BLaER1 treated with 17β-estradiol and CSF1 and Interleukin-3, amounts not matched to agents 10 nM and 100 nM (cell line): ENCODE data around the gene TP53TG3.
"Not testable (repeated sequence)": the region's sequence is repeated elsewhere in the genome, so short reads cannot be mapped to it uniquely, and the experiment has no call there.

Source experiments
- H3K27ac ChIP-seq, 11 experiments: shearing (Covaris generic); formaldehyde crosslinking; 2 replicates each; pipeline ENCODE4 v1.8.1; 2022
- H3K27me3 ChIP-seq, 11 experiments: shearing (Covaris generic); formaldehyde crosslinking; 2 replicates each; pipeline ENCODE4 v1.8.1; 2022
- H3K36me3 ChIP-seq, 11 experiments: shearing (Covaris generic); formaldehyde crosslinking; 2 replicates each; pipeline ENCODE4 v1.8.1; 2022
- H3K4me1 ChIP-seq, 10 experiments: shearing (Covaris generic); formaldehyde crosslinking; 2 replicates each; pipeline ENCODE4 v1.8.1; 2022
- H3K4me2 ChIP-seq, 11 experiments: shearing (Covaris generic); formaldehyde crosslinking; 2 replicates each; pipeline ENCODE4 v1.8.1; 2022
- H3K4me3 ChIP-seq, 10 experiments: shearing (Covaris generic); formaldehyde crosslinking; 2 replicates each; pipeline ENCODE4 v1.8.1; 2022
- H3K9ac ChIP-seq, 11 experiments: shearing (Covaris generic); formaldehyde crosslinking; 2 replicates each; pipeline ENCODE4 v1.8.1; 2022
- H3K9me3 ChIP-seq, 11 experiments: shearing (Covaris generic); formaldehyde crosslinking; replicated peaks in 1 of 11; 2 replicates each; pipeline ENCODE4 v1.8.1; 2022
- H4K20me1 ChIP-seq, 11 experiments: shearing (Covaris generic); formaldehyde crosslinking; 2 replicates each; pipeline ENCODE4 v1.8.1; 2022

Gene TP53TG3, protein sequence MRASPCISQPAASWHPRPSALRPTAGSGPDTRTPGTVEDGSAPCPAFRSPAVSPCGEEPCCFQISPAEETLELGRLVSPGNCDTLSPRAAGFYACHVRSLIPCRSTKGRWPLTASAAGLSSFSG

GRCh38 chr16:32676065-32676464, at the start of gene TP53TG3:
Gene TP53TG3 (minus strand): TSS chr16:32676165. CDS start chr16:32676097, 68 bp downstream.
- not testable (repeated sequence) for H3K4me1 ChIP-seq, H3K27me3 ChIP-seq, H3K9ac ChIP-seq, H3K9me3 ChIP-seq, H3K4me2 ChIP-seq, H4K20me1 ChIP-seq, H3K4me3 ChIP-seq, H3K36me3 ChIP-seq, H3K27ac ChIP-seq

DNA sequence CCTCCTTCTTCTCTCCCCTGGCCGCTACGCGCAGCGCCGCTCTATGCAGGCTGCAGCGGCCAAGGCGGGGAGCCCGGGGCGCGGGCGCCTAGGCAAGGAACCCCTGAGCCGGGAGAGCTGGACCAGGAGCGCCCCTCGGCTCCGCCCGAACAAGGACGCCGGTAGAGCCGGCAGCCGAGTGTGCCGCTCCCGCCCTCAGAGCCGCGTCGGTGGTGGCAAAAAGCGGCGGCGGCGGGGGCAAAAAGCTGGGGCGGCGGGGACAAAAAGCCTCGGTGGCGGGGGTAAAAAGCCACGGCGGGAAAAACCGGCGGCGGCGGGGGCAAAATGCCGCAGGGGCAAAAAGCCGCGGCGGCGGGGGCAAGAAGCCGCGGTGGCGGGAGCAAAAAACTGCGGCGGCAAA, 25.1 kb downstream of the TP53TG3 start:
- H3K27me3 ChIP-seq, H3K9me3 ChIP-seq, H3K4me1 ChIP-seq, H3K27ac ChIP-seq, H3K9ac ChIP-seq, H3K4me2 ChIP-seq, H3K36me3 ChIP-seq, H3K4me3 ChIP-seq, H4K20me1 ChIP-seq: not testable (repeated sequence)

- not testable (repeated sequence) for H3K27ac ChIP-seq, H3K4me3 ChIP-seq, H3K4me1 ChIP-seq, H4K20me1 ChIP-seq, H3K4me2 ChIP-seq, H3K9me3 ChIP-seq, H3K36me3 ChIP-seq, H3K27me3 ChIP-seq, H3K9ac ChIP-seq
Observed at GRCh38 chr16:32647562-32647961, 28.4 kb downstream of the TP53TG3 start.

DNA sequence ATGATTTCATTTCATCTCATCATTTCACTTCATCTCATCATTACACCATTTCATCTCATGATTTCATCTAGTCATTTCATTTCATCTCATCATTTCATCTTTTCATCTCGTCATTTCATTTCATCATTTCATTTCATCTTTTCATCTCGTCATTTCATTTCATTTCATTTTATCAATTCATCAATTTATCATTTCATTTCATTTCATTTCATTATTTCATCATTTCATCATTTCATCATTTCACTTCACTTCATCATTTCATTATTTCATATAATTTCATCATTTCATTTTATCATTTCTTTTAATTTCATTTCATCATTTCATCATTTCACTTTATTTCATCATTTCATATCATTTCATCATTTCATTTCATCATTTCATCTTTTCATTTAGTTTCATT, 29.2 kb downstream of the TP53TG3 start:
- not testable (repeated sequence) for H3K4me2 ChIP-seq, H3K27me3 ChIP-seq, H3K4me3 ChIP-seq, H3K9me3 ChIP-seq, H3K4me1 ChIP-seq, H3K36me3 ChIP-seq, H4K20me1 ChIP-seq, H3K9ac ChIP-seq, H3K27ac ChIP-seq

DNA sequence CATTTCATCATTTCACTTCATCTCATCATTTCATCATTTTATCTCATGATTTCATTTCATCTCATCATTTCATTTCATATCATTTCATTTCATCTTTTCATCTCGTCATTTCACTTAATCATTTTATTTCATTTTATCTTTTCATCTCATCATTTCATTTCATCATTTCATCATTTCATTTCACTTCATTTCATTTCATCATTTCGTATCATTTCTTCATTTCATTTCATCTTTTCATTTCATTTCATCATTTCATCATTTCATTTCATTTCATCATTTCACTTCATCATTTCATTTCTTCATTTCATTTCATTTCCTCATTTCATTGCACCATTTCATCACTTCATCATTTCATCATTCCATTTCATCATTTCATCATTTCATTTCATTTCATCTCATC, 29.8 kb downstream of the TP53TG3 start:
- H3K27ac ChIP-seq, H4K20me1 ChIP-seq, H3K4me2 ChIP-seq, H3K27me3 ChIP-seq, H3K9ac ChIP-seq, H3K4me1 ChIP-seq, H3K4me3 ChIP-seq, H3K36me3 ChIP-seq, H3K9me3 ChIP-seq: not testable (repeated sequence)

- H3K27ac ChIP-seq, H3K4me3 ChIP-seq, H3K27me3 ChIP-seq, H3K9ac ChIP-seq, H3K4me1 ChIP-seq, H3K4me2 ChIP-seq, H3K36me3 ChIP-seq, H3K9me3 ChIP-seq, H4K20me1 ChIP-seq: not testable (repeated sequence)
Observed at GRCh38 chr16:32645278-32645908, 30.6 kb downstream of the TP53TG3 start.

GRCh38 chr16:32644715-32645114, 31.2 kb downstream of the TP53TG3 start:
- H3K4me1 ChIP-seq, H3K36me3 ChIP-seq, H3K4me3 ChIP-seq, H3K27ac ChIP-seq, H4K20me1 ChIP-seq, H3K9me3 ChIP-seq, H3K27me3 ChIP-seq, H3K4me2 ChIP-seq, H3K9ac ChIP-seq: not testable (repeated sequence)

DNA sequence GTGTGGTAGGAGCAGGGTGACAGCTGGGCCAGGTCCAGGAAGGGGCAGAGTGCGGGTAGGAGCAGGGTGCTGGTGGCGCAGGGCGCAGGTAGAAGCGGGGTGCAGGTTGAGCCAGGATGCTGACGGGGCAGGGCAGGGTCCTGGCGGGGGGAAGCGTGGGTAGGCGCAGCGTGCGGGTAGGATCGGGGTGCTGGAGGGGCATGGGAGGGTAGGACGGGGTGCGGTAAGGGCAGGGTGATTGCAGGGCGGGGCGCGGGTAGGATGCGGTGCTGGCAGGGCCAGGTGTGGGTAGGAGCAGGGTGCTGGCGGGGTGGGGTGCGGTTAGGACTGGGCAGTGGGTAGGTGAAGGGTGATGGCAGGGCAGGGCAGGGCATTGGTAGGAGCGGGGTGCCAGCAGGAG, 38.4 kb downstream of the TP53TG3 start:
- not testable (repeated sequence) for H4K20me1 ChIP-seq, H3K27me3 ChIP-seq, H3K4me3 ChIP-seq, H3K9ac ChIP-seq, H3K9me3 ChIP-seq, H3K4me2 ChIP-seq, H3K27ac ChIP-seq, H3K36me3 ChIP-seq, H3K4me1 ChIP-seq

DNA sequence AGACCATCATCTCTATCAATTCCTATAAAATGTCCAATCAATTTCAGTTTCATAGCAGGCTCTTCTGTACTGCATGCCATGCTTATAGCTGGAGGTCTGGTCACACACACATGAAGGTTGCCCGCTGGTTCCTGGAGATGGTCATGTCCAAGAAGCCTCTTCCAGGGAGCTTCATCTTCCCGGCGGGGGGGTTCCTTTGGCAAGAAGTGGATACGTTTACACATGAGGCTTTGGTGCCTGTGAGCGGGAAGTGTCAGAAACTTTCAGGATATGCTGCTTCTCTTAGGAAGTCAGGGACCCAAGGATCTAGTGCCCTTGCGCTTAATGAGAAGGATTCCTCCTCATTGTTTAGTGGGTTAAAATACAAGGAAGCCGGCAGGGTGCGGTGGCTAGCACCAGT, 43.9 kb downstream of the TP53TG3 start:
- not testable (repeated sequence) for H3K9me3 ChIP-seq, H3K4me3 ChIP-seq, H3K4me1 ChIP-seq, H4K20me1 ChIP-seq, H3K27me3 ChIP-seq, H3K36me3 ChIP-seq, H3K27ac ChIP-seq, H3K4me2 ChIP-seq, H3K9ac ChIP-seq
